H9 (cell line): ENCODE data around the gene WFS1. TPM values are rescaled to one million over a fixed set of nuclear protein-coding genes. Genes with fewer than 3 reads are reported as not detected.

ENCODE experiments used
- DNase-seq: peaks from one replicate; pipeline ENCODE4 v3.0.0-alpha.2; 2017
- H2AFZ ChIP-seq: one replicate; pipeline ENCODE4 v1.6.1; 2013; ENCODE audit warnings: mild to moderate bottlenecking, low read length, control low read depth, moderate library complexity
- H2AK5ac ChIP-seq: 2 replicates; pipeline ENCODE4 v1.6.1; 2013; ENCODE audit warnings: low read length, control low read depth, mixed read lengths; ENCODE audit not compliant: insufficient read length
- H2BK120ac ChIP-seq: one replicate; pipeline ENCODE4 v1.6.1; 2013; ENCODE audit warnings: low read depth, mild to moderate bottlenecking, low read length, control low read depth, inconsistent platforms; ENCODE audit not compliant: poor library complexity, severe bottlenecking
- H2BK12ac ChIP-seq: 2 replicates; pipeline ENCODE4 v1.6.1; 2013; ENCODE audit warnings: low read length, control low read depth, mixed read lengths, low read depth; ENCODE audit not compliant: insufficient read length
- H2BK15ac ChIP-seq: 2 replicates; pipeline ENCODE4 v1.6.1; 2013; ENCODE audit warnings: low read depth, low read length, control low read depth
- H2BK20ac ChIP-seq: one replicate; pipeline ENCODE4 v1.6.1; 2013; ENCODE audit warnings: low read depth, mild to moderate bottlenecking, low read length, control low read depth, inconsistent platforms; ENCODE audit not compliant: poor library complexity, severe bottlenecking
- H2BK5ac ChIP-seq: 2 replicates; pipeline ENCODE4 v1.6.1; 2013; ENCODE audit warnings: low read length, control low read depth, mixed read lengths; ENCODE audit not compliant: insufficient read length
- H3K14ac ChIP-seq: 2 replicates; pipeline ENCODE4 v1.6.1; 2013; ENCODE audit warnings: low read length, control low read depth; ENCODE audit not compliant: insufficient read depth
- H3K18ac ChIP-seq: 2 replicates; pipeline ENCODE4 v1.6.1; 2013; ENCODE audit warnings: low read depth, mild to moderate bottlenecking, mixed read lengths, low read length, control low read depth; ENCODE audit not compliant: insufficient read length
- H3K23ac ChIP-seq: 2 replicates; pipeline ENCODE4 v1.6.1; 2013; ENCODE audit warnings: low read length, control low read depth, mixed read lengths, low read depth; ENCODE audit not compliant: insufficient read length
- H3K23me2 ChIP-seq: 2 replicates; pipeline ENCODE4 v1.6.1; 2013; ENCODE audit warnings: low read depth, mild to moderate bottlenecking, mixed read lengths, low read length, control low read depth; ENCODE audit not compliant: insufficient read length, poor library complexity, severe bottlenecking
- H3K27ac ChIP-seq: 2 replicates; pipeline ENCODE4 v1.5.1; 2013; ENCODE audit warnings: low read length, control low read depth, mixed read lengths, low read depth; ENCODE audit not compliant: insufficient read length
- H3K27me3 ChIP-seq: 2 replicates; pipeline ENCODE4 v1.6.1; 2013; ENCODE audit warnings: low read length, control low read depth, inconsistent platforms; ENCODE audit not compliant: insufficient read depth
- H3K4ac ChIP-seq: 2 replicates; pipeline ENCODE4 v1.6.1; 2013; ENCODE audit warnings: low read depth, mild to moderate bottlenecking, control low read depth, inconsistent platforms, low read length, moderate library complexity
- H3K4me1 ChIP-seq: 2 replicates; pipeline ENCODE4 v1.6.1; 2013; ENCODE audit warnings: low read length, control low read depth, inconsistent platforms; ENCODE audit not compliant: insufficient read depth
- H3K4me2 ChIP-seq: 2 replicates; pipeline ENCODE4 v1.6.1; 2013; ENCODE audit warnings: low read length, control low read depth, mixed read lengths; ENCODE audit not compliant: insufficient read length, insufficient read depth
- H3K56ac ChIP-seq: 2 replicates; pipeline ENCODE4 v1.6.1; 2013; ENCODE audit warnings: low read depth, mild to moderate bottlenecking, mixed read lengths, low read length, control low read depth; ENCODE audit not compliant: insufficient read length
- H3K79me1 ChIP-seq: 2 replicates; pipeline ENCODE4 v1.6.1; 2013; ENCODE audit warnings: low read depth, mild to moderate bottlenecking, moderate library complexity, low read length, control low read depth, inconsistent platforms; ENCODE audit not compliant: insufficient read depth, poor library complexity, severe bottlenecking
- H3K79me2 ChIP-seq: 2 replicates; pipeline ENCODE4 v1.6.1; 2013; ENCODE audit warnings: low read length, control low read depth, inconsistent platforms; ENCODE audit not compliant: insufficient read depth
- H3K9ac ChIP-seq: 2 replicates; pipeline ENCODE4 v1.6.1; 2013; ENCODE audit warnings: low read length, control low read depth, mixed read lengths; ENCODE audit not compliant: insufficient read length; ENCODE audit errors: extremely low read depth
- H3K9me3 ChIP-seq: one replicate; pipeline ENCODE4 v1.6.1; 2013; ENCODE audit warnings: low read depth, low read length, inconsistent platforms; ENCODE audit not compliant: control insufficient read depth
- H3T11ph ChIP-seq: one replicate; pipeline ENCODE4 v1.6.1; 2013; ENCODE audit warnings: mild to moderate bottlenecking, low read length, control low read depth, inconsistent platforms
- H4K20me1 ChIP-seq: one replicate; pipeline ENCODE4 v1.6.1; 2013; ENCODE audit not compliant: control insufficient read depth, insufficient read length, insufficient read depth
- H4K5ac ChIP-seq: 2 replicates; pipeline ENCODE4 v1.6.1; 2013; ENCODE audit warnings: low read depth, mild to moderate bottlenecking, mixed read lengths, low read length, control low read depth; ENCODE audit not compliant: insufficient read length
- H4K8ac ChIP-seq: replicated peaks from 2 replicates; pipeline ENCODE4 v1.6.1; 2013; ENCODE audit warnings: low read length, control low read depth, mixed read lengths, low read depth; ENCODE audit not compliant: insufficient read length
- H4K91ac ChIP-seq: 2 replicates; pipeline ENCODE4 v1.6.1; 2013; ENCODE audit warnings: low read depth, mild to moderate bottlenecking, moderate library complexity, mixed read lengths, low read length, control low read depth; ENCODE audit not compliant: insufficient read length
- H3K27ac Mint-ChIP-seq, 3 experiments: 2 replicates in 2 of 3; 3 replicates in 1 of 3; pipeline ENCODE4 v1.8.0; 2020 to 2021; ENCODE audit warnings: mixed read lengths in 3 of 3, mild to moderate bottlenecking in 1 of 3, moderate library complexity in 1 of 3
- H3K27me3 Mint-ChIP-seq: 2 replicates; pipeline ENCODE4 v1.8.0; 2021; ENCODE audit warnings: low read depth, mild to moderate bottlenecking, moderate library complexity, mixed read lengths
- H3K36me3 Mint-ChIP-seq, 3 experiments: 2 replicates in 2 of 3; 3 replicates in 1 of 3; pipeline ENCODE4 v1.8.0; 2020 to 2021; ENCODE audit warnings: low read depth in 3 of 3, mixed read lengths in 3 of 3; ENCODE audit not compliant: insufficient read depth in 1 of 3
- H3K4me1 Mint-ChIP-seq, 2 experiments: 2 replicates each; pipeline ENCODE4 v1.8.0; 2020; ENCODE audit warnings: mixed read lengths in 2 of 2
- H3K4me3 Mint-ChIP-seq, 2 experiments: 2 replicates in 1 of 2; 3 replicates in 1 of 2; pipeline ENCODE4 v1.8.0; 2020 to 2021; ENCODE audit warnings: mild to moderate bottlenecking in 2 of 2, mixed read lengths in 2 of 2, moderate library complexity in 1 of 2
- H3K9me3 Mint-ChIP-seq, 2 experiments: 2 replicates in 1 of 2; 3 replicates in 1 of 2; pipeline ENCODE4 v1.8.0; 2020; ENCODE audit warnings: mild to moderate bottlenecking in 2 of 2, mixed read lengths in 2 of 2, moderate library complexity in 1 of 2
- WGBS: extraction: QIAGEN DNeasy Blood & Tissue Kit; methylation state at CpG from one replicate; pipeline ENCODE4 v1.1.7; 2013; ENCODE audit warnings: missing lambda C conversion rate, low lambda C conversion rate, mixed read lengths; ENCODE audit not compliant: insufficient read length; ENCODE audit errors: extremely low coverage; 5-methylcytosine and 5-hydroxymethylcytosine counted together
- total RNA-seq: library from RNA; stranded (reverse); gene quantifications from 2 replicates; pipeline ENCODE4 v1.2.1, GENCODE V29; 2021
- TF ChIP-seq, protein P1 (sequence below): fragments of 200-600 bp; sonication (generic); conservative IDR thresholded peaks from 3 replicates; pipeline ENCODE4 v1.8.0; 2021; ENCODE audit warnings: antibody characterized with exemption, mild to moderate bottlenecking

The WFS1 gene
- total RNA-seq, 1 experiment from 2014 or later, result 18.9 TPM

DNA sequence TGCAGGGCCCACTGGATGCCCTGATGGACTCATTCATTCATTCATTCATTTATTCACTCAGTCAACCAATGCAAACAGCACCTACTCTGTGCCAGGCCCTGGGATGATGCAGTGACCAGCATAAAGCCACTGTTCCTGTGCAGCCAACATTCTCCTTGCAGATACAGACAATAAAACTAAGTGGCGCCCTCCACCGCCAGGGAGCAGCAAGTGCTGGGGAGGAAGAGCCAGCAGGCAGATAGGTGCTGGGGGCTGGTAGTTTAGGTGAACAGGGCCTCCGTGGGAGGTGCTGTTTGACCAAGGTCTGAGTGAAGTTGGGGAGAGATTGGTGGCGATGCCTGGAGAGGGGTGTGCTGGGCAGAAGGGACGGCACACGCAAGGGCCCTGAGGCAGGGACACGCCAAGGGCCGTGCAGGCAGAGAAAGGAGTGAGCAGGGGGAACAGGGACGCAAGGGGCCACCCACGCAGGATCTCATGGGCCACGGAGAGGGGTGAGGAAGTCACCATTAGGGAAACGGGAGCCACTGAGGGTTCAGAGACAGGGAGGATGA, 65.5 kb downstream of the WFS1 start:
- no peak overlapping the region for H4K5ac ChIP-seq
- no peak overlapping the region for H4K91ac ChIP-seq
- no peaks in the 10 kb centered on the region for H3K79me1 ChIP-seq
- no peak overlapping the region for H2AK5ac ChIP-seq
- H2AFZ ChIP-seq, result no peak overlapping the region
- H3K23me2 ChIP-seq, result no peaks in the 10 kb centered on the region
- H3K27me3 ChIP-seq, result no peaks in the 10 kb centered on the region
- no peak overlapping the region for H3K18ac ChIP-seq
- H3K4me1 ChIP-seq, result no peaks in the 10 kb centered on the region
- H3K9me3 ChIP-seq, result no peaks in the 10 kb centered on the region
- Mint-ChIP-seq H3K27ac (no peak overlapping the region), H3K27me3 (peaks cover 16% of the 10 kb centered on the region), H3K36me3 (peaks cover 0 to 14% (median 4%) of the 10 kb centered on the region in 3 experiments; a peak in 5 of 7 replicates), H3K9me3 (peaks cover 10 to 27% of the 10 kb centered on the region in 2 experiments), H3K4me3 (no peak overlapping the region), H3K4me1 (peaks cover 19 to 25% of the 10 kb centered on the region in 2 experiments)
- no peak overlapping the region for H2BK12ac ChIP-seq
- H3T11ph ChIP-seq, result no peak overlapping the region
- no CpG with 5 or more reads among the region's 12 CpGs for WGBS
- no peak overlapping the region for H2BK15ac ChIP-seq
- H4K20me1 ChIP-seq, result no peaks in the 10 kb centered on the region
- H3K79me2 ChIP-seq, result no peaks in the 10 kb centered on the region
- no peak overlapping the region for H3K23ac ChIP-seq
- TF ChIP-seq, protein P1, sequence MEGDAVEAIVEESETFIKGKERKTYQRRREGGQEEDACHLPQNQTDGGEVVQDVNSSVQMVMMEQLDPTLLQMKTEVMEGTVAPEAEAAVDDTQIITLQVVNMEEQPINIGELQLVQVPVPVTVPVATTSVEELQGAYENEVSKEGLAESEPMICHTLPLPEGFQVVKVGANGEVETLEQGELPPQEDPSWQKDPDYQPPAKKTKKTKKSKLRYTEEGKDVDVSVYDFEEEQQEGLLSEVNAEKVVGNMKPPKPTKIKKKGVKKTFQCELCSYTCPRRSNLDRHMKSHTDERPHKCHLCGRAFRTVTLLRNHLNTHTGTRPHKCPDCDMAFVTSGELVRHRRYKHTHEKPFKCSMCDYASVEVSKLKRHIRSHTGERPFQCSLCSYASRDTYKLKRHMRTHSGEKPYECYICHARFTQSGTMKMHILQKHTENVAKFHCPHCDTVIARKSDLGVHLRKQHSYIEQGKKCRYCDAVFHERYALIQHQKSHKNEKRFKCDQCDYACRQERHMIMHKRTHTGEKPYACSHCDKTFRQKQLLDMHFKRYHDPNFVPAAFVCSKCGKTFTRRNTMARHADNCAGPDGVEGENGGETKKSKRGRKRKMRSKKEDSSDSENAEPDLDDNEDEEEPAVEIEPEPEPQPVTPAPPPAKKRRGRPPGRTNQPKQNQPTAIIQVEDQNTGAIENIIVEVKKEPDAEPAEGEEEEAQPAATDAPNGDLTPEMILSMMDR, result peak; percentile 55
- no peak overlapping the region for H3K56ac ChIP-seq
- H3K4me2 ChIP-seq, result no peak overlapping the region
- no peak overlapping the region for H2BK20ac ChIP-seq
- H3K4ac ChIP-seq, result no peak overlapping the region
- no peak overlapping the region for H2BK5ac ChIP-seq
- DNase-seq, result no peak
- H3K9ac ChIP-seq, result no peak overlapping the region
- H4K8ac ChIP-seq, result no peak overlapping the region
- no peak overlapping the region for H2BK120ac ChIP-seq
- no peak overlapping the region for H3K27ac ChIP-seq
- H3K14ac ChIP-seq, result no peak overlapping the region
